NCI-H1092 treated with DMSO at 0.1 percent for 48 hours (cell line): ENCODE results near the gene PHAF1.

ENCODE experiments used
- DNase-seq: peaks from one replicate; lab custom pipeline; 2025; lab: John Stamatoyannopoulos, UW

PHAF1 gene

DNA sequence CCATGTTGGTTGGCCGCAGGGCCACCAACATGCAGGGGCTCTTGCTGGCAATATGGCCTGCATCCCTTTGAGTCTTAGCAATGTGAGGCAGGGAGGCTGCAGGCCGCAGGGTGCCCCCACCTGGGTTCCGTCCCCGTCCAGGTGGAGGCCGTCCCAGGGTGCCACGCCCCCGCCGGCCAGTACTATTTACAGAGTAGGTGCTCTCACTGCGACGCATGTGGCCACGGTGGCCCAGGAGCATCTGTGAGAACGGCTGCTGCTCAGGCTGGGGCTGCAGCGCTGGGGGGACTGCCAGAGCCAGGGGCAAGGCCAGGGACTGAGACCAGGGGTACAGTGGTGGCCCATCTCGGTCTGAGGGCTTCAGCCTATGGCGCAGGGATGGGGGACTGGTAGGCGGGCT lies 70.4 kb downstream of the PHAF1 start:
- no peak for DNase-seq

DNA sequence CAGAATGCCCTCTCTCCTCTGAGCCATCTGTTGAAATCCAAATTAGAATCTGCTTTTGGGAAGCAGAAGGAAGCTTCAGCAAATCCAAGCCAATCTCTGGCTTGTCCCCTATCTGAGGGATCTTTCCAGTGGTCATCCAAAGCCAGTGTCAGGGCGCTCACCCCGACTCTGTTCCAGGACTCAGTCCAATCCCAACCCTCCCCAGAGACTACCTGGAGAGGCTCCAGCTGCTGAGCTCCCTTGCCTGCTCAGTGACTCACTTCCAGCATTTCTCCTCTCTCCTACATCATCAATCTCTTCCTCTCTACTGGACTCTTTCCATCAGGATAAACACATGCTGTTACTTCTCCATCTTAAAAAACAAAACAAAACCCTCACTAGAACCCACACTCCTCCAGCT lies 71.6 kb downstream of the PHAF1 start:
- DNase-seq: no peak

DNA sequence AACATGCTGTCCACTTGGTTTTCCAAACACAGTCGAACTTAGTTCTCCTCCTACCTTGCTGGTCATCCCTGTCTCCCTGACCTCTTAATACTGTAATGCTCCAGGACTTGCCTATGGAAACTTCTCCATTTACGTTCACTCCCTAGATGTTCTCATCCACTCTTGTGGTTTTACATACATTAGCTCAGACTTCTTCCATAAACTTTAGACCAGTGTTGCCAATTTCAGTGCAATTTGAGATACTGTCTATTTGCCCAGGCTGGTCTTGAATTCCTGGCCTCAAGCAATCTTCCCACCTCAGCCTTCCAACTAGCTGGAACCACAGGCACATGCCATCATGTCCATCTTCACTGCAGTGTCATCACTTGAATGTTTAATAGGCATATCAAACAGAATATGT lies 72.5 kb downstream of the PHAF1 start:
- DNase-seq: no peak

DNA sequence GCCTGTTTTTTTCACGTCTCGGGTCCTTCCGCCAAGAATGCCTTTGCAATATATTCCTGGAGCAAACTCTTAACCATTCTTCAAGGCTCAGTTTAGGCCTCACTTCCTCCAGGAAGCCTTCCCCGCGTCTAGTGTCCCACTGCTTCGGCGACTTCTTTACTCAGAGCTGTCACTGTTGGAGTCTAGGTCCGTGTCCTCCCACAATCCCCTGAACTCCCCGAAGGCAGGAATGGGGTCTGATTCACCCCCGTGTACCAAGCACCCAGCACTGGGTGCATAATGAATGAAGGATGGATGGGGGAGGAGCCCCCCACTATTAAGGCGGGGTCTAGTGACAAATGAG lies 73.5 kb downstream of the PHAF1 start:
- DNase-seq: no peak

DNA sequence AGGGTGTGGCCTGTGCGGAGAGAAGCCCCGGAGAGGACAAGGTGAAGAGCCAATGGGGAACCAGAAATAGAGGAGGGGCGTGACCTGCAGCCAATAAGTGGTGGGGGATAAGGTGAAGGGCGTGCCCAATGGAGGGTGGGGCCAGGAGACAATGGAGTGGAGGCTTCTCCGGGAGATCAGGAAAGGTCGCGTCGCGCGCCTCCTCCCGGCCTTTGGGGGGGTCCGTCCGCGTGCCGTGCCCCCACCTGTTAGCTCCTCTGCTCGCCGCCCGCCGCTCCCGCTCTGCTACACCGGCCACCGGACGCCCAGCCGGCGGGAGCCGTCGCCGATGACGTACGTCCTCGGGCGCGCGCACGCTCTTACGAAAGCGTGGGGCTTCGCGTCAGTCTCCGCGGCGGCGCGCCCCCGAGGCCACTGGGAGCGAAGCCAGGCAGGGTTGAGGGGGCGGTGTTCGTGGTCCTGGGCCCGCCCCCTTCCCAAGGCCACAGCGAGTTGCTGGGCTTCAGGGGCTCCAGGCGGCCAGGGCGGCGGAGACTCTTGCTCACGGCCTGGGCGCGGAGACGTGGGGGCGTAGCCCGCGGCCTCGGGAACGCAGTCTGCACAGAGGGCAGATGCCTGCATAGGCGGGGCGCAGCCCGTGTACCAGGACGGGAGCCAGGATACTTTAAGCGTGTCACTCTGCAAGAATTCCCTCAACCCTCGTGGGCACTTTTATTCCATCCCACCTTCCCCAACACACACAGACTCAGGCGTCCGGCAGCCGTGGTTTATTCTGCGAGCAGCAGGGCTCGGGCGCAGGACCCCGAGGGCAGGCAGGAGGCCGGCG lies 74.1 kb downstream of the PHAF1 start, which contains the start of gene MATCAP1:
Gene MATCAP1, minus strand, starts transcription at position 337 of the 826 bp plus-strand sequence. CDS start 3,353 bp downstream, outside the sequence.
- DNase-seq: peak; percentile 99

DNA sequence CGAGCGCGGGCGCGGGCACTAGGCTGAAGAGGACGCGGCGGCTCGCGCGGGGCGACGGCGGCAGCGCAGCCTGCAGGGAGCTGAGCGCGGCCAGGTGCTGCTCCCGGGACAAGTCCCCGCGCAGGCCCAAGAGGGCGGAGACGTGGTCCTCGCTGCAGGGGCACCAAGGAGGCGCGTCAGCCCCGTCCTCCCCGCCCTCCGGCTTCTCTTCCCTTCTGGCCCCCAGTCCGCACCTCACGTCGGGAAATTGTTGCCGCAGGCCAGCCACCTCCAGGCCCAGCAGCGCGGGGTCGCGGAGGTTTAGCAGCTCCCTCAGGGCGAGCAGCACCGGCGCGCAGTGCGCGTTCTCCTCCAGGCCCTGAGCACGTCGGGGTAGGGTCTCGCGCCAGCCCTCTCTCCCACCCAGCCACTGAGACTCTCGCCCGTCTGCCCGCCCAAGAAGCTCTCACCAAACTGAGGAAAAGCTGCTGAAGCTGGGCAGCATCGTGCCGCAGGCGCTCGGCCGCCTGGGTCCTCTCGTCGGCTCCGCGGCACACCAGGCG lies 74.8 kb downstream of the PHAF1 start:
- DNase-seq: peak; percentile 56

DNA sequence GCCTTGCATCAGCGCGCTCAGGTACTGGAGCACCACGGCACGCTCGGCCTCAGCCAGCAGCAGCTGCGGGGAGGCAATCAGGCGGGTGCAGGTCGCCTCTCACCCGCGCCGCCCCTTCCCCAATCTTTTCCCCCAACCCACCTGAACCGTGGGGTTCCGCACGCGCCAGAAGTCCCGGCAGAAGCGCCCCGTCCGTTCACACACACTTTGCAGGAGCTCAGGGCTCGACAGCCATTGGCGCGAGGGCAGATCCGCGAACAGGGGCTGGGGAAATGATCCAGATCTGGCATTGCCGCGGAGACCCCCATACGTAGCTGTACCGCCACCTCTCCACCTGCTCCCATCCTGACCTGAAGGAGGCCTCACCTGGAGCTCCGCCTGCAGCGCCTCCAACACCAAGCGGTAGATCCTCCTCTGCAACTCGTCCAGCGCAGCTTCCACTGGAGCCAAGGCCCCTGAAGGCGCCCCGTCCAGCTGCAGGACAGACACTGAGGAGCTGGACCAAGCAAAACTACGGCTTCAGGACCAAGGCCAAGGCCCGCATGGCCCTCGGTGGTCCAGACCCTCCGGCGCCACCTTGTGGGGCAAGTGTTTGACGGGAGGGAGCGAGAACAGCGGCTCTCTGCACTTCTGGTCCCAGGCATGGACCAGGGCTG lies 75.4 kb downstream of the PHAF1 start:
- peak; percentile 53 for DNase-seq

DNA sequence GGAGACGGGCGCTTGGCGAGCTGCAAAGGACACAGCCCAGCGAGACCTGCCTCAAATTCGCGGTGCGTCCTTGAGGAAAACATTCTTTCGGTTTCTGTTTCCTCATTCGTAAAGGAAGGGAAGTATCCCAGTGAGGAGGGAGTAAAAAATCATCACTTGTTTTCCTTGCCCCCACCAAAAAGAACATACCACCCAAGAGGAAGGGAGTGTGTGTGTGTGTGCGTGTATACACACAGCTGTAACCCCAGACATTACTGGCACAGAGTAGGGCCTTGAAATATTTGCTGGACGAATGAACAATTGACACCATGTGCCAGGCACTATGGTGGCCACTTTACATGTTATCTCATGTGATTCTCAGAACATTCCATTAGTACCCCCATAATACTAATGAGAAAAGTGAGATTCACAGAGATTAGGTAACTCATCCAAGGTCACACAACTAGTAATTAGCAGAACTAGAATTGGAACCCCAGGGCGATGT lies 76.0 kb downstream of the PHAF1 start:
- no peak for DNase-seq

DNA sequence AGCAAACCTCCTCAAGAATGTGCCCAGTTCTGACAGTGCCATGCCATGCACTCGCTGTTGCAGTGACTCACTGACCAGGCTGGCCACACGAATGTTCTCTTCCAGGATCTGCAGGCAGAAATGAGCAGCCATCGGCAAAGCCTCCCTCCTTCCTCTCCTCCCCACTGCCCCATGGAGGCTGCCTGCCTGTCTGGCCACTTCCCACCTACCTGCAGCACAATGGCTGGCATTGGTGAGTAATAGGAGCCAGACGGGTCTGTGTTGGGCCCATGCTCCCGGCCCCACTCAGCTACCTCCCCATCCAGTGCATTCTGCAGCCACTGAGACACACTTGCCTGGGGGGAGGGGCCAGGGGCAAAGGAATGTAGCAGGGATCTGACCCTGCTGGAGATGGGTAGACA lies 76.8 kb downstream of the PHAF1 start:
- DNase-seq: no peak

DNA sequence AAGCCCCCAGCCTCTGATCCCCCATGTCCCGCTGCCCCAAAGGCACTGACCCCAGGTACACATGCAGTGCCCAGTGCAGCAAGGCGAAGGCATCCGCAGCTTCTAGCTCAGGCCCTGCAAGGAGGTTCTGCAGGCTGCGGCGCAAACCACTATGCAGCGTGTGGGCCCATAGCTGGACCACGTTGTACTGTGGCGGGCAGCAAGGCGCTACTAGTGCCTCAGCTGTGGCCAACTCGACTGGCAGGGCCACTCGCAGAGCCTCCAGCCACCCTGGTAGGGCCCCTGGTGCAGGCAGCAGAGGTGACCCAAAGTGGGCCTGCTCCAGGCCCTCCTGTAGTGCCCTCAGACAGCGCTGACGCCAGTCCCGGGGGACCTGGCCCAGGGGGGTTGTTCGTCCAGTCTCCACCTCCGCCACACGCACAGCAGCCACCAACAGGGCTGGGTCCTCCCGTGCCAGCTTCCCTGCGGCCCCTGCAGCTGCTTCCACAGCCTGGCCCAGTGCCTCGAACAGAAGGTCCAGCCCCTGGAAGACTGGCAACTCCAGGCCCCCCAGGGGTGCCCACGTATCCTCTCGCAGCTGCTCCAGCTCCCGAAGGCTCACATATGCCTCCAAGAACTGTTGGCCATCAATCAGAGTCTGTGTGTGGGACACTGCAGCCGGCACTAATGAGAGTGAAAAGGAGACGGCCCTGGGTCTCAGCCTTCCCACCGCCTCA lies 77.6 kb downstream of the PHAF1 start:
- DNase-seq: peak; percentile 8

DNA sequence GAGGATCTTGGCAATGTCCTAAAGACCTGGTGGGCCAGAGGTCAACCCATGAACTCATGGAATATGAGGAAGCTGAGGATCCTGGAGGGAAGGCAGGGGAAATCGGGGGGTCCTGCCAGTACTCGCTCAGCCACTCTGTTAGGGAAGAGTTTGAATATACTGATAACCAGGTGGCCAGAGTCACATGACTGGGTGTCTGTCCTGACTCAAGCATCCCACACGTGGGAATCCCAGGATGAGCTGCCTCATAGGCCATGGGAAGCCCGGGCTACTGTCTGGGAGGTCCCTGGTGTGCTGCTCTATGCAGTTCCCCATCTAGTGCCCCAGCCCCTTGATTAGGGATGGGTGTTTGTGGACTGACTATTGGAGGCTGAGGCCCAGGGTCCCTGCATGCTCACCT lies 78.6 kb downstream of the PHAF1 start:
- DNase-seq: no peak

DNA sequence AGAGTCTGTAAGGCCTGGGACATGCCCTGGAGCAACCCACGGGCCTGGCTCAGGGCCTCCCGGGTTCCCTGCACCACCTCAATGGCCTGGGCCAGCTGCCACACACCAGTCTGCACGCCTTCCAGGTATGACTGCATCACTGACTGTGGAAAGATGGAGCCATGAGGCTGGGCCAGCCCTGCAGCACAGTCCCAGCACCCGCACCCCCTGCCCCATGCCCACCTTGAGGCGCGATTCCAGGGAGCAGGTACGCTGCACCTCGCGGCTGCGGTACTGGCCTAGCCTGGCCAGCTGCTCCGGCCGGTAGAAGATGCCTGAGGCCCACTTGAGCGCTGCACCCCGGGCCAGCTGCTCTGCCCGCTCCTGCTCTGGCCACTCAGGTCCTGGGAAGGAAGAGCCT lies 79.1 kb downstream of the PHAF1 start:
- DNase-seq: no peak

DNA sequence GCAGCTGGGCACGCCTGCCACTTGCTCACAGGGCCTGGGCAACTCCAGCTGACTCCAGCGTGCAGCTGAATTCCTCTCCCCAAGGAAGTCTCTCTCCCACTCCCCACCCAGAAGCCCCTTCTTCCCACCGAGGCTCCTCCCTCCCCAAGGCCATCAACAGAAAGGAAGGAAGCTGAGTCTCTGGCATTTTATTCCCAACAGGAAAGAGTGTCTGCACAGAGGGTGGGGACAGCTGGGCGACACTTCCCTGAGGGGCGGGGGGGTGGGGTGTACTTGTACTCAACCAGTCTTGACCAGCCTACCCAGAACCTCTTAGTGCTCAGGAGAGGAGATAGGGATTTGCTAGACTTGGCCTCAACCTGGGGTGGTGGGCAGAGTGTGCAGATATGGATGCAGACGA lies 80.3 kb downstream of the PHAF1 start, which contains the start of gene EXOC3L1:
Gene EXOC3L1, minus strand, starts transcription at position 96 of the 400 bp plus-strand sequence. CDS start 460 bp downstream, outside the sequence.
- DNase-seq: no peak

DNA sequence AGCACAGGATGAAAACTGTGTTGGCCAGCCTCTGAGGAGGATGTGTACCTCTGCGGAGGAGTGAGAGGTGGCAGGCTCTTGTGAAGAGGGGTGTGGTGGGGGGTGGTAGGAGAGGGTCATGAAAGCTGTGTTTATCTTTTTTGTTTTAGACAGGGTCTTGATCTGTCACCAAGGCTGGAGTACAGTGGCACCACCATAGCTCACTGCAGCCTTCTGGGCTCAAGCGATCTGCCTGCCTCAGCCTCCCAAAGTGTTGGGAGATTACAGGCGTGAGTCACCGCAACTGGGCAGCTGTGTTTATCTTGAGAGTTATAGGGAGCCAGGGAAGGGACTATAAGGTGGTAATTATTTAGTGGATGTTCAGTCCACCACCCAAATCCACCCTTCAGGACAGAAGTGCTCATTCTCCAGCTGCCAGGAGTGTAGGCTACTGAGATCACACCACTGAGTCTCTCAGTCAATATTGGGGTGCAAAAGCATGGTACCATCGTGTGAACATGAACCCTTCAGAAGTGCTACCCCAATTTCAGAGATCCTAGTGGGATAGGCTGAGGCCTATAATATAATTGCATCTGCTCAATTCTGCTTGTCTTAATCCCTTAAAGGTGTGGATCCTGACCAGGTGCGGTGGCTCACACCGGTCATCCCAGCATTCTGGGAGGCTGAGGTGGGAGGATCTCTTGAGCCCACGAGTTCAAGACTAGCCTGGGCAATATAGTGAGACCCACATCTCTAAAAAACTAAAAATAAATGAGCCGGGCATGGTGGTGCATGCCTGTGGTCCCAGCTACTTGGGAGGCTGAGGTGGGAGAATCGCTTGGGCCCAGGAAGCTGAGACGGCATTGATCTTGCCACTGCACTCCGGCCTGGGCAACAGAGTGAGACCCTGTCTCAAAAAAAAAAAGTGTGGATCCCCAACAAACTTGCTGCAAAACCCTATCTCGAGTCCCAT lies 81.0 kb downstream of the PHAF1 start:
- DNase-seq: no peak

DNA sequence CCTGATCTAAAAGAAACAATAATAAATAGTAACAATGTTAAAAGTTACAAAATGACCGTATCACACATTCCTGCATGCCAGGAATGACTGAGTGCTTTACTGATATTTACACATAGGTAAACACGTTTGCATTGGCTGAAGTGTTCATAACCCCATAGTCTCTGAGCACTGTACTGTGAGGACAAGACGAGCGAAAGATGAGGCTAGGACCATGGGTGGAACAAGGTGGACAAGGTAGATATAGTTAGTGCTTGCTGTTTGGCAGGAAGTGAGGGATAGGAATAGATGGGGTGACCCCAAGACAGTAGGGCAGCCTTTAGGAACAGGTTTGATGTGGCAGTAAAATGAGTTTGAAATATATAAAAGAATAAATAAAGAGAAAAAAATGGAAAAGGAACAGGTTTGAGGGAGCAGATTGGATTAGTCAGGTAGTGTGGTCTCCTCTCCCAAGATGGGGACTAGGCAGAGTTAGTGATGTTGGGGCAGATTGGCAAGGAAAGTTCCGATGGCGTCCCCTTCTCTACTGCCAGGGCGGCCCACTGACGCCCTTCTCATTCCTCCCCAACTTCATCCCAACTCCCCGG lies 81.8 kb downstream of the PHAF1 start:
- DNase-seq: no peak

DNA sequence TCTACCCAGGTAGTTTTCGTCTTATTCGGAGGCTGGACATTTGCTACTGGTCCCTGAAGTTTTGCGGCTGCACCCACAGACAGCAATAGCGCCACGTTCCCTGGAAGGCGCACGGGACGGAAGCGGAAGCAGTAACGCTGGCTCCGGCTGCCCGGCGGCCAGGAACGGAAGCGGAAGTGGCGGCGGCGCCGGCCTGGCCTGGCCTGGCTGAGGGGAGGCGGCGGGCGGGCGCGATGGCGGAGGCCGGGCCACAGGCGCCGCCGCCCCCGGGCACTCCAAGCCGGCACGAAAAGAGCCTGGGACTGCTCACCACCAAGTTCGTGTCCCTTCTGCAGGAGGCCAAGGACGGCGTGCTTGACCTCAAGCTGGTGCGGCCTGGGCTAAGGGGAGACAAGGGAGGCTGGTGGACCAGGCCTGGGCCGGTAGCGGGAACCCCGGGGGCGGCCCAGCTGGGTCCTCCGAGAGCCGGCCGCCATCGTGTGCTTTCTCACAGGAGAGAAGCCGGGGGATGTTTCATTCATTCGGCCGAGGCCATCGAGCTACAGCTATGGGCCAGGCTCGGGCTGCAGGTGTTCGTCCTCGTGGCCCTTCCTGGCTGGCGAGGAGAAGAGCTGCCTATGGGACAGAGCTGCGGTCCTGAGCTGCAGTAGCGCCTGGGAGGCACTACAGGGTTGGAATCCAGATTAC lies 82.4 kb downstream of the PHAF1 start, which contains the start of gene E2F4:
Gene E2F4, plus strand, starts transcription at position 161 of the 687 bp plus-strand sequence. Its CDS starts 73 bp downstream, at position 234.
- peak; percentile 88 for DNase-seq

DNA sequence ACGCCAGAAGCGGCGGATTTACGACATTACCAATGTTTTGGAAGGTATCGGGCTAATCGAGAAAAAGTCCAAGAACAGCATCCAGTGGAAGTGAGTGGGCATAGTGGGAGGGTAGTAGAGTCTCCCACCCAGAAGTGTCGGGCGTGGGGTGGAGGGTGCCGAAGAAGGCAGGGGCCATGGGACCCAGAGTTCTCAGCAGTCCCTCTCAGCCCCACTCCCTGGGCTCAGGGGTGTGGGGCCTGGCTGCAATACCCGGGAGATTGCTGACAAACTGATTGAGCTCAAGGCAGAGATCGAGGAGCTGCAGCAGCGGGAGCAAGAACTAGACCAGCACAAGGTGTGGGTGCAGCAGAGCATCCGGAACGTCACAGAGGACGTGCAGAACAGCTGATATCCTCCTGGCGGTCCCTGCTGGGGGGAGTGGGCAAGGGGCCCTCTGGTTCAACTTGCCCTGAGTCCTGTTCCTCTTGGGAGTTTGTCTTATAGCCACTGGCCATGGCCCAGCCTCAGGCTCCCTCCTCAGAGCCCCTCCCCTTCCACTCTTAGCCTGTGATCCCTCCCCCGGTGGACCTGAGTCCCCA lies 83.1 kb downstream of the PHAF1 start:
- no peak for DNase-seq

DNA sequence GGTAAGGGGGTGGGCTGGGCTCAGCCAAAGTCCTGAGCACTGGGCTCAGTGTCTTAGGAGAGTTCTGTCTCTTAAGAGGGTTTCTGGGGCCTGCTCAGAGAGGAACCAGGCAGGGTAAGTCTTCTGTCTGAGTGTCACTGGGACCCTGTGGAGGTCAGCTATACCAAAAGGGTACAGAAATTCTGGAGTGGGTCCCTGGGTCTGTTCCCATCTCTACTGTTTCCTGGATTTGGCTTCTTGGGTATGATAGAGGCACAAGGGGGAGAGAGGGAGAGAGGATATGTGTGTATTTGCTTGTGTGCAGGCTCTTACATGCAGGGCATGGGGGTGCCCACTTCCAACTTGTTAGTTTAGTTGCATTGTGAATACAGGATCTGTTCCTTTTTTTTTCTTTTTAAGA lies 83.8 kb downstream of the PHAF1 start:
- no peak for DNase-seq

DNA sequence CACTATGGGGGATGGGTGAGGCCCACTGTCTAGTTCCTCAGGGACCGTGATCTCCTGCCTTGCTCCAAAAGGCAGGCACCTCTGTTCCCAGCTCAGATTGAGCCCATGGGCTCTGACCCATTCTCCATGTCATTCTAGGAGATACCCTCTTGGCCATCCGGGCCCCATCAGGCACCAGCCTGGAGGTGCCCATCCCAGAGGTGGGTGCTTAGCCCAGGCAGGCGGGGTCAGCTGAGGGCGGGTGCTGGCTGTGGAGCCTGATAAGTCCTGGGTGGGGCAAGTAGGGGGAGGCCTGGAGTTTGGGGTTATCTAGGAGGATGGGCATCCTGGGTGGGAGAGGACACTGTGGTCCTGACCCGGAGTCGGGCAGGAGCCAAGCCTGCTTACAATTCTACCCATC lies 84.5 kb downstream of the PHAF1 start:
- no peak for DNase-seq

DNA sequence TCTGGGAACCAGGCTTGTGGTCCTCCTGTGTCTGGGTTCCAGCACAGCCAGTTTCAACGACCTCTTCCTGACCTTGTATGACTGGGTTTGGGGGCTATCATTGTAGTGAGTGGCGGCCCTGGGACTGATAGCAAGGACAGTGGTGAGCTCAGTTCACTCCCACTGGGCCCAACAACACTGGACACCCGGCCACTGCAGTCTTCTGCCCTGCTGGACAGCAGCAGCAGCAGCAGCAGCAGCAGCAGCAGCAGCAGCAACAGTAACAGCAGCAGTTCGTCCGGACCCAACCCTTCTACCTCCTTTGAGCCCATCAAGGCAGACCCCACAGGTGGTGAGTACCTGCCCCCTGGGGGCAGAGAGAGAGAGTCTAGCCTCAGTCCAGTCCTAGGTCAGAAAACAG lies 85.9 kb downstream of the PHAF1 start:
- no peak for DNase-seq
